ENCODE data around the gene KCNK7. TPM values are rescaled to one million over a fixed set of nuclear protein-coding genes. Genes with fewer than 3 reads are reported as not detected.

KCNK7 gene
- total and polyA plus RNA-seq, 2 experiments from 2014 or later: 0.60 TPM; not detected in 1

- no peaks in the 10 kb centered on the region for H3K79me2 ChIP-seq (replicated peaks; ENCODE audit: insufficient read depth)
- no peak for DNase-seq (ENCODE audit: low spot score)
- Mint-ChIP-seq H3K27ac (no peak overlapping the region), H3K4me1 (no peaks in the 10 kb centered on the region; the same call in 2 of the 3 replicates), H3K4me3 (no peak overlapping the region), H3K27me3 (ENCODE audit: insufficient read depth, low read depth, poor library complexity) (peaks cover 12% of the 10 kb centered on the region), H3K36me3 (ENCODE audit: low read depth) (peaks cover 50% of the 10 kb centered on the region), H3K9me3 (no peaks in the 10 kb centered on the region)
- no peak overlapping the region for H3K4me2 ChIP-seq
- TF ChIP-seq ZNF331 (CRISPR knock-in tag; IDR thresholded peaks at IDR 0.05; ENCODE audit: low read depth) (no peak), JUNB (IDR thresholded peaks at IDR 0.05; ENCODE audit: unreplicated experiment) (no peak), STAT1 (IDR thresholded peaks at IDR 0.05; ENCODE audit: unreplicated experiment) (no peak), EZH2phosphoT487 (IDR thresholded peaks at IDR 0.05; ENCODE audit: unreplicated experiment) (no peak), ZNF114 (CRISPR knock-in tag; IDR thresholded peaks at IDR 0.05) (no peak), CREB1 (CRISPR knock-in tag; IDR thresholded peaks at IDR 0.05; ENCODE audit: low read depth) (no peak), CTCF (conservative IDR thresholded peaks at IDR 0.05; ENCODE audit: low read depth in 2 of 2) (no peak), ZNF462 (CRISPR knock-in tag; IDR thresholded peaks at IDR 0.05) (no peak)
- no peaks in the 10 kb centered on the region for H3K4me1 ChIP-seq (ENCODE audit: insufficient read depth)
- H3K9me2 ChIP-seq (ENCODE audit: insufficient read depth): no peaks in the 10 kb centered on the region
- no peak for ATAC-seq
- no peak overlapping the region for H2AFZ ChIP-seq
- no peaks in the 10 kb centered on the region for H3K27me3 ChIP-seq (ENCODE audit: insufficient read depth)
- no peak overlapping the region for H3K27ac ChIP-seq (ENCODE audit: low read depth)
- no peaks in the 10 kb centered on the region; the same call in 1 of the 2 replicates for H4K20me1 ChIP-seq (replicated peaks; ENCODE audit: insufficient read depth)
- no peak overlapping the region for H3K4me3 ChIP-seq
- H3K36me3 ChIP-seq (ENCODE audit: insufficient read depth): peaks cover 7% of the 10 kb centered on the region
- no peaks in the 10 kb centered on the region; the same call in 1 of the 2 replicates for H3F3A ChIP-seq (replicated peaks; ENCODE audit: low read depth)
Observed at GRCh38 chr11:65627202-65627601, 31.6 kb upstream of the KCNK7 start.

Data from GM23338 (cell line).